ENCODE measurements around the gene ITGA5. TPM values are rescaled to one million over a fixed set of nuclear protein-coding genes. Genes with fewer than 3 reads are reported as not detected.

ITGA5 gene
- total RNA-seq, result 52.3 TPM

- peak; percentile 57 for DNase-seq
Measured at GRCh38 chr12:54419088-54419887, at the start of gene ITGA5. Gene ITGA5 (minus strand): TSS chr12:54419266. CDS start chr12:54419198, 68 bp downstream.

GRCh38 chr12:54465857-54466523 lies 46.9 kb upstream of the ITGA5 start:
- DNase-seq, result no peak

GRCh38 chr12:54463484-54463883 lies 44.4 kb upstream of the ITGA5 start:
- no peak for DNase-seq

GRCh38 chr12:54463034-54463433 lies 44.0 kb upstream of the ITGA5 start:
- no peak for DNase-seq

GRCh38 chr12:54460317-54460923 lies 41.4 kb upstream of the ITGA5 start:
- no peak for DNase-seq

- no peak for DNase-seq
Measured at GRCh38 chr12:54459355-54459754, 40.3 kb upstream of the ITGA5 start.

GRCh38 chr12:54455760-54456469 lies 36.8 kb upstream of the ITGA5 start:
- no peak for DNase-seq

GRCh38 chr12:54452628-54453027 lies 33.6 kb upstream of the ITGA5 start:
- no peak for DNase-seq

GRCh38 chr12:54448344-54448743 lies 29.3 kb upstream of the ITGA5 start:
- no peak for DNase-seq

GRCh38 chr12:54447917-54448316 lies 28.9 kb upstream of the ITGA5 start:
- DNase-seq, result no peak

- no peak for DNase-seq
Measured at GRCh38 chr12:54444206-54444605, 25.1 kb upstream of the ITGA5 start.

- no peak for DNase-seq
Measured at GRCh38 chr12:54443446-54443845, 24.4 kb upstream of the ITGA5 start.

- DNase-seq, result no peak
Measured at GRCh38 chr12:54442961-54443360, 23.9 kb upstream of the ITGA5 start.

- DNase-seq, result no peak
Measured at GRCh38 chr12:54442099-54442498, 23.0 kb upstream of the ITGA5 start.

GRCh38 chr12:54439521-54440255 lies 20.6 kb upstream of the ITGA5 start:
- peak; percentile 66 for DNase-seq

GRCh38 chr12:54439096-54439495 lies 20.0 kb upstream of the ITGA5 start:
- DNase-seq, result no peak

GRCh38 chr12:54438517-54438916 lies 19.5 kb upstream of the ITGA5 start:
- DNase-seq, result no peak

GRCh38 chr12:54437697-54438096 lies 18.6 kb upstream of the ITGA5 start:
- DNase-seq, result no peak

GRCh38 chr12:54437243-54437642 lies 18.2 kb upstream of the ITGA5 start:
- DNase-seq, result no peak

GRCh38 chr12:54432815-54433164 lies 13.7 kb upstream of the ITGA5 start:
- no peak for DNase-seq

GRCh38 chr12:54431911-54432814 lies 13.1 kb upstream of the ITGA5 start:
- peak; percentile 43 for DNase-seq
